ENCODE measurements around the gene ZP1.

- no peak for TF ChIP-seq POLR2A (IDR thresholded peaks at IDR 0.05)
- TF ChIP-seq, protein P1, sequence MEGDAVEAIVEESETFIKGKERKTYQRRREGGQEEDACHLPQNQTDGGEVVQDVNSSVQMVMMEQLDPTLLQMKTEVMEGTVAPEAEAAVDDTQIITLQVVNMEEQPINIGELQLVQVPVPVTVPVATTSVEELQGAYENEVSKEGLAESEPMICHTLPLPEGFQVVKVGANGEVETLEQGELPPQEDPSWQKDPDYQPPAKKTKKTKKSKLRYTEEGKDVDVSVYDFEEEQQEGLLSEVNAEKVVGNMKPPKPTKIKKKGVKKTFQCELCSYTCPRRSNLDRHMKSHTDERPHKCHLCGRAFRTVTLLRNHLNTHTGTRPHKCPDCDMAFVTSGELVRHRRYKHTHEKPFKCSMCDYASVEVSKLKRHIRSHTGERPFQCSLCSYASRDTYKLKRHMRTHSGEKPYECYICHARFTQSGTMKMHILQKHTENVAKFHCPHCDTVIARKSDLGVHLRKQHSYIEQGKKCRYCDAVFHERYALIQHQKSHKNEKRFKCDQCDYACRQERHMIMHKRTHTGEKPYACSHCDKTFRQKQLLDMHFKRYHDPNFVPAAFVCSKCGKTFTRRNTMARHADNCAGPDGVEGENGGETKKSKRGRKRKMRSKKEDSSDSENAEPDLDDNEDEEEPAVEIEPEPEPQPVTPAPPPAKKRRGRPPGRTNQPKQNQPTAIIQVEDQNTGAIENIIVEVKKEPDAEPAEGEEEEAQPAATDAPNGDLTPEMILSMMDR (IDR thresholded peaks at IDR 0.05), result no peak
Measured at GRCh38 chr11:60889869-60890311, 22.5 kb downstream of the ZP1 start.

Data from Peyer's patch (tissue), 4 donors.